ENCODE results near the gene GALR1.

The GALR1 gene

DNA sequence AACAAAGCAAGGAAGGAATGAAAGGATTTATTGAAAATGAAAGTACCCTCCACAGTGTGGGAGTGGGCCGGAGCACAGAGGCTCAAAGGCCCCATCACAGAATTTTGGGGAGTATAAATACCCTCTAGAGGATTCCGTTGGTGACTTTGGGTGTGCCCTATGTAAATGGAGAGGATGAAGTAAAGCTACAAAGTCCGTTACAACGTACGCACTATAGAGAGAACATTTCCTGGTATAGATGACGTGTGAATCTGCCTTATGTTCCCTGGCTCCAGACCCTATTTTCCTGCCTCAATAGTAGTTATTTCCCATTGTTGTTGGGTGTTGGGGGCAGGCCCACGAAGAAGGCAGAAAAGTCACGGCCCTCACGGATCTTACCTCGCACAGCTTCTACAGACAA is 65.3 kb downstream of the GALR1 start:
- DNase-seq (ENCODE audit: extremely low spot score, insufficient read length, low read depth) (no peak), FAIRE-seq (no peak)

DNA sequence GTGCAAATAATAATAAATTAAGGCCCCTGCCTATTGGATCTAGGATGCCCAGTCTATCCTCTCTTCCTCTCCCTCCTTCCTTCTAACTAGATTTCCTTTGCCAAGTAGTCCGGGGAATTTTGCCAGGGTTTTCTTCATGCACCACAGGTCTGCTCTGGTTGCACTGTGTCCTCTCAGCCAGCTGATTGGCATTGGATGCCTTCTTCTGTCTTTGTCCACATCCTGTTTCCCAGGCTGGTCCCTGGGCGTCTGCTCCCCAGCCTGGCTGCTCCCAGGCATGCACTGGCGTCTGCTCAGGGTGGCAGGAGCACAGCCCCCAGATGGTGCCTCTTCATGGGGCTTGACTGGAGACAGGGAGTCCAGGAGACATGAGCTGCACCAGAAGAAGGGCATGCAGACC is 66.4 kb downstream of the GALR1 start:
- DNase-seq (ENCODE audit: extremely low spot score, insufficient read length, low read depth) (no peak), FAIRE-seq (no peak)

DNA sequence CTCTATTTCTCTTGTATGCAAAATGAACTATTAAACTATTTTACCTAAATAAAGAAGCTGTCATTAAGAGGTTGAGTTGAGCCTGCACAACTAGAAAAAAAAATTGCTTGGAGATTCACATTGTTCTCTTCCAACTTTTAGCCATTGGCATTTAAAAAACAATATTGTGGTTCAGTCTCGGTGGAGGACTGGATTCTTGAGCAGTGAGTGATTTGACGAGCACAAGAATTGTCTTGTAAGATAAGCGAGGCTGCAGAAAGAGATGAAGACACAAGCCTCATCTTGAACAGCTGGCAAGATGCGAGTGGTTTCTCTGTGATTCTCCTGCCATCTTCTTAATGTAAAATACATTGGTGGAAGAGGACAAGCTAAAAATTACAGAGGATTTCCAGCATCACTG is 67.0 kb downstream of the GALR1 start:
- DNase-seq (ENCODE audit: extremely low spot score, insufficient read length, low read depth) (no peak), FAIRE-seq (no peak)

DNA sequence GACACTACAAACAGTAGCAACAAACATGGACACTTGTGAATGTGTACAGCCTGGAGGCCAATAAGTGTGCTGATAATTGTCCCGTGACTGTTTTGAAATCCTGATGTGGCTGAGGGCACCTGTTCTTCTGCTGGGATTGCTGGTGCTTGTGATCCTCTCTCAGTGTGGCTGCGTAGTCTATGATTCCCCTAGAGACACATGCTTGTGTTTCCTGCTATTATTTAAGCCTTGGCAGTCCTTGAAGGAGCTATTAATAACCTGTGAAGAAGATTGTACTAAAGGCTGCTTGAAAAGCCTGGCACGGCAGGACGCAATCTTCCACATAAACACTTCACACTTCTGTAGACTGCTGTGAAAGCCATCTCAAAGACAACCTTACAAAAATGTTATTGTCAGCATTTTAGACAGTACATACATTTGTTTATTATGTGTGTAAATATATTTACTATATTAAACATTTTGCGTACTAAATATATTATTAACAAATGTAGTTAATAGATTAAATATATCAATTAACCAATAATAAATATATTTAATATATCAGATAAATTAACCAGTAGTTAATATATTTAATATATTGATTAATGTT is 71.4 kb downstream of the GALR1 start:
- DNase-seq (ENCODE audit: extremely low spot score, insufficient read length, low read depth) (no peak), FAIRE-seq (no peak)

DNA sequence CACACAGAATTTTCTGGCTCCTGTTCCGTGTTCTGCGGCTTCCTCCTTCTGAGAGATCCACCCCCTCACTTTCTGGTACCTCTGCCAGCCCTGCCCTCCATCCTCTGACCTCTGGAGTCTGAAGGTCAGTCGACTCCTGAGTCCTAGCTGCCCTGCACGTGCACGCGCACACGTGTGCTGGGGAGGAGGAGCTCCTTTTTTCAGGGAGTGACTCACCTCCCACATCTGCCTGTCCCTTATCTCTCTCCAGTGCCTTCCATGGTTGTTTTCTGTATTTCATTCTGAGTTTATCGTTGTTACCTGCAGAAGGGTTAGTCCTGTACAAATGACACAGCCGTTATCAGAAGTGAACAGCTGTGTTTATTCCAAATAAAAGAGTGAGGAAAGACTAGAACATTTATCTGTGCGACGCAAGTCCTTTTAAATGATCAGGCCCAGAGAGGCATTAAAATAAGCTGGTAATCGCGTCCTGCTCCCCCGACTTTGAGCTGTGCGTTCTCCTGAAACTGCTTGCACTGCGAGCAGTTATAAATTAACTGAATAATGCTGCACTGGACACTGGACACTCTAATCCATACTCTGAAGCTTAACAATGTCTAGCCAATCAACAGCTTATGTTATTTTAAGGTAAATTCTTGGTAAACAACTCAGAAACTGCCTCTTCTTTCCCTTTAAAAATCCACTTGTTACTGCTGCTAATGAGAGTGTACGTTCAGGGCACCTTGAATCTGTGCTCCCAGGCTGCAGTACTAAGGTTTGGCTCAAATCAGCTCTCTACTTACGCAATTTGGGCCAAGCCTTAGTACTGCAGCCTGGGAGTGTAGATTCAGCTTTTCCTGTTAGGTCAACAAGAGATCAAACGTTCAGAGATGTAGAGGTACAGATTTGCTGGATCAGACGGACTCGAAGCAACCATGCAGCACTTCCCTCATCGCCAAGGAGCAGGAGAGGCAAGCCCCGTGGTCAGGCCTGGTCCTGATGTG is 72.5 kb downstream of the GALR1 start:
- FAIRE-seq: no peak
- DNase-seq (ENCODE audit: extremely low spot score, insufficient read length, low read depth): no peak

DNA sequence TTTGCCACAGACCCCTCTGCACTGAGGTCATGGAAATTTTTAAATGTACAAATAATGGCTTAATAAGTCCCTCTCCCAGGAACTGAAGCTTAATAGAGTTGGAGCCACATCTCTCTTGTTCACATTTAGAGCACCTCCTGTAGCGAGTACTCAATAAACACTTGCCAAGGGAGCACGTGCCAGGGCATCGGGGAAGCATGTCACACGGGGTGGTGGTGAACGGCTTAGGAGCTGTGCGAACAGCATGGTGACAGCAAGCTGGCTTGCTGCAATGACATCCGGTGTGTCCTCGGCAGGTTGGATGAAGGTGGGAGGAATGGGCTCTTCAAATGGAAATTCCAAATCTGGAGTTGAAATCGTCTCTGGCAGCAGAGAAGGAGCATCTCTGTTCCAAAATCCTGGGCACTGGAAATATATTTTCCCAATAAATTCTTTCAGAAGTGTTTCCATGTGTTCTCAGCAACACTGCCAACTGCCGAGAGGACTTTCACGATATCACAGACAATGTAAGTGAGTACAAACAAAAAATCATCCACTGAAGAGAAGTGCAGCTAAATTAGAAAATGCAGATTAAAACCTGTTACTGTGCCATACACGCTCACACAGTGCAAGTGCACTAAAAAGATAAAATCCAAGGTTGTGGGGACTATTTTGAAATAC is 74.1 kb downstream of the GALR1 start:
- FAIRE-seq: no peak
- DNase-seq (ENCODE audit: extremely low spot score, insufficient read length, low read depth): no peak
